NCI-H526 treated with DMSO at 0.1 percent for 48 hours (cell line): ENCODE results near the gene TSPOAP1.

Experiments
- DNase-seq: peaks from one replicate; lab custom pipeline; 2025; lab: John Stamatoyannopoulos, UW

The TSPOAP1 gene

GRCh38 chr17:58317421-58318064 is 11.1 kb downstream of the TSPOAP1 start:
- peak; percentile 58 for DNase-seq

DNA sequence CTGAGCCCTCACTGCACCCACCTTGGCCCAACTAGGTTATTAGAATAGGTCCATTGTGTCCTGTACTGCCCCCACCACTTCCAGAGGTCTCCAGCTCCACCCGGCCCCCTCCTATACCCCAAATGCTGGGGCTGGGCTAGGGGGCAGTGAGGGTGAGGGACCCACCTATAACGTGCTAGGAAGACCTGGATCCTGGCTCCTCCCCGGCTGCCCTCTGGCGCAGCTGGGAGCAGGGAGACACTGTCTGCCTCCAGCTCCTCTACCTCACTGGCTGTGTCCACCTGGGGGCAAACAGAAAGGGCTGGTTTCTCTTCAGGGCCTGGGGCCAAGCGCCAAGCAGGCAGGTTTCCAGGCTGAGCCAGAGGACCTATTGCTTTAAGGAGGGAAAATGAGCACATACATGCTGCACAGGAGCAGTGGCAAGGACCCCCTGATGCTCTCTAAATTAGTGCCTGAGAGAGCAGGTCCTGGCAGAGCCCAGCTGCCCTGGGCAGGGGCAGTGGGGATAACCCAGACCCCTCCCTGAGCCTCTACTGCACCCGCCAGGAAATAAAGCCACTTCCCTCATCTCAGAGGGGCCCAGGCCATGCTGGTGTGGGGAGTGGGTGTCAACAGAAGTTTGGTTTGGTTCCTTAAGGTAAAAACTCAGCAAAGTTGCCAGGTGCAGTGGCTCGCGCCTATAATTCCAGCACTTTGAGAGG is 12.2 kb downstream of the TSPOAP1 start:
- DNase-seq, result no peak

GRCh38 chr17:58315750-58316149 is 12.8 kb downstream of the TSPOAP1 start:
- DNase-seq, result no peak

GRCh38 chr17:58315281-58315711 is 13.3 kb downstream of the TSPOAP1 start:
- no peak for DNase-seq

GRCh38 chr17:58314706-58315015 is 13.9 kb downstream of the TSPOAP1 start:
- DNase-seq, result no peak

- DNase-seq, result no peak
These were observed 14.5 kb downstream of the TSPOAP1 start for GRCh38 chr17:58313815-58314705.

GRCh38 chr17:58312829-58313228 is 15.8 kb downstream of the TSPOAP1 start:
- no peak for DNase-seq

DNA sequence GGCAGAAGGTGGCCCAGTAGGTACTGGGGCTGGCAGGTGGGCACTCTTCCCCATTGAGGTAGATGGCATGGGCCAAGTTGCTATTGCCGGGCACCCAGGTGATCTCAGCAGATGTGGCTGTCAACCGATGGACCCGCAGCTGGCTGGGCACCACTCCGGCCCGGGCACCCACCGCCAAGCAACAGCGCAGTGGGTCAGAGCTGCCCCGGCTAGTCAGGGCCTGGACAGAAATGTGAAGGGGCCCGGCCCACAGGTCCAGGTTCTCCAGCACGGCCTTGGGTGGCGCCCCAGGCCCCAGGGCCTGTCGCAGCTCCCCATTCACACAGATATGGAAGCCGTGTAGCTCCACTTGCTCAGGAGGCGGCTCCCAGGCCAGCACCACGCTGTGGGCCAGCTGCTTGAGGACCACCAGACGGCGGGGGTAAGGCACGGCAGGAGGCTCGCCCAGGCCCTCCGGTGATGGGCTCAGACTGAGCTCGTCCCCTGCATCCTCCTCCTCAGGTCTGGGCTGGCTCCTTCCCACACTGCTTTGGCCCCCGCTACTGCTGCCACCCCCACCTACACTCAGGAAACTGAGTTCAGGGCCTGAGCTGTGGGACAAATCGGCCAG is 16.5 kb downstream of the TSPOAP1 start:
- no peak for DNase-seq

- no peak for DNase-seq
These were observed 17.1 kb downstream of the TSPOAP1 start for GRCh38 chr17:58311429-58311894.

- no peak for DNase-seq
These were observed 17.8 kb downstream of the TSPOAP1 start for GRCh38 chr17:58310511-58311428.

DNA sequence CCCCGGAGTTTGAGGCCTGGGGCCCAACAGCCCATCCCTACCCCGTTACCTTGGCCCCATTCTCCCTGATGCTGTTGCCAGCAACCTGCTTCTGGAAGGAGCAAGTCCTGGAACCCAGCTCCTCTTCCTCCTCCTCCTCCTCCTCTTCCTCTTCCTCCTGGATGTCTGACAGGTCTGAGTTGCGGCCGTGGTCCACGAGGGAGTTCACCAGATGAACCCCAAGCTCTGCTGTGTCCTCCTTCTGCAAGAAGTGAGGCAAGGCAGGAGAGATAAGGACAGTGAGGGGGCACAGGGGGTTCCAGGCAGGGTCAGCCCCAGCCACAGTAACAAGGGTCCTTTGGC is 18.7 kb downstream of the TSPOAP1 start:
- no peak for DNase-seq

GRCh38 chr17:58308985-58309917 is 19.3 kb downstream of the TSPOAP1 start:
- no peak for DNase-seq

- DNase-seq, result no peak
These were observed 20.2 kb downstream of the TSPOAP1 start for GRCh38 chr17:58308173-58308984.

GRCh38 chr17:58307468-58308172 is 21.0 kb downstream of the TSPOAP1 start:
- DNase-seq, result no peak

DNA sequence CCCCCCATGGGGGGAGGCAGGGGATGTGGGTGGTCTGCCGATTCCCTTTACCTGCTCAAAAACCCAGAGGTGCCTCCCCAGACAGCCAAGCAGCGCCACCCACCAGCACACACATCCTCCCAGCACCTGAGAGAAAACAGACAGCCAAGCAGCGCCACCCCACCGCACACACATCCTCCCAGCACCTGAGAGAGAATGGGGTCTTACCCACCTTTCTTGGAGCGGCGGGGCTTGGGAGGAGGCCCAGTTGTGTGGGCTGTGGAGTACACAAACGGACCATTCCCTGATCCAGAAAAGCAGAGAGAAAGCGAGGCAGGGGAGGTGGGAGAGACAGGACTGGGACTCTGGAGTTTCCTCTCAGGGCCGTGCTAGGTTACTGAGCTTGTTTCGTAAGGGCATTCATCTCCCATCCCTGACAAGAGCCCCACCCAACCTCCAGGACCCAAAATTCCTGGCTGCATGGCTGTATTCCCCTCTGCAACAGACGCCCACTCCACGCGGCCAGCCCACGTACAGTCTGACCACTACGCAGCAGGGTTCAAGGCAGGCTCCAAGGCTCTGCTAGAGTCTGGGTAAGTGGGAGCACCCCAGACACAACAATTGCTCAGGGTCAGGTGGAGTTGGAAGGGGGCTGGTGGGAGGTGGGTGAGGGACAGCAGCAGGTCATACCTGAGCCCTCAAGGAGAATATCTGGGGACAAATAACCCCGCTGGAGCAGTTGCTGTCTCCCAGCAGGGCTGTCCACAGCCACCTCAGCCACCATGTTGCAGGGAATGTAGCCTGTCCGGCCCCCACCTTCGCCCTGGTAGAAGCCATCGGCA is 22.3 kb downstream of the TSPOAP1 start:
- DNase-seq, result no peak

DNA sequence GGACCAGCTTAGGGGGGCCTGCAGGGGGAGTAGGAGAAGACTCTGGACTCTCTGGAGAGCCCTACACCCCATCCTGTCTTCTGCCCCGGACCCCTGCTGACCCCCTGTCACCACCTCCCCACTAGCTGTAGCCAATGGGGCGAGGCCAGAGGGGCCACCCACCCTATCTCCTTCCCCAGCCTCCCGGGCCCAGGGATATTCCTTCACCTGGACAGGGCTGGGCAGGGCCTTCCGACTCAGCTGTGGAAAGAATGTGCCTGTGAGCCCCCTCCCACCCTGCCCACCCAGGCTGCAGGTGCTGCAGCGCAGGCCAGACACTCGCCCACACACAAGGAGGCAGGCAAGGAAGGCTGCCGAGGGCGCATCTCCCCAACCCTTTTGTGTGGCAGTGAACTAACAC is 23.0 kb downstream of the TSPOAP1 start:
- DNase-seq, result no peak

GRCh38 chr17:58304750-58305486 is 23.7 kb downstream of the TSPOAP1 start:
- DNase-seq, result no peak
